SK-N-SH treated with all-trans-retinoic acid at 6 μM for 48 hours (cell line): ENCODE results near the gene PTH1R.

Experiments
- ARNTL ChIP-seq: fragments of 450-650 bp; formaldehyde crosslinking; IDR thresholded peaks from 2 replicates; pipeline ENCODE4 v1.5.0; 2020; ENCODE audit warnings: low read depth, mild to moderate bottlenecking, moderate library complexity, borderline replicate concordance
- GLIS3 ChIP-seq: fragments of 250-450 bp; sonication (Bioruptor Pico); IDR thresholded peaks from 2 replicates; pipeline ENCODE4 v1.5.0; 2020; ENCODE audit warnings: mild to moderate bottlenecking, moderate library complexity
- ISL1 ChIP-seq: fragments of 250-450 bp; sonication (Bioruptor Pico); IDR thresholded peaks from 2 replicates; pipeline ENCODE4 v2.1.2; 2022; ENCODE audit warnings: mild to moderate bottlenecking, moderate library complexity
- PPARA ChIP-seq: fragments of 250-450 bp; sonication (Bioruptor Pico); IDR thresholded peaks from 2 replicates; pipeline ENCODE4 v1.5.0; 2020; ENCODE audit warnings: mild to moderate bottlenecking, borderline replicate concordance
- RARB ChIP-seq: fragments of 250-450 bp; sonication (Bioruptor Pico); IDR thresholded peaks from 2 replicates; pipeline ENCODE4 v1.8.0; 2021; ENCODE audit warnings: mild to moderate bottlenecking, moderate library complexity
- ZFP3 ChIP-seq: fragments of 250-450 bp; sonication (Bioruptor Pico); IDR thresholded peaks from 2 replicates; pipeline ENCODE4 v1.5.0; 2020; ENCODE audit warnings: mild to moderate bottlenecking, moderate library complexity
- ZFP30 ChIP-seq: fragments of 450-650 bp; formaldehyde crosslinking; IDR thresholded peaks from 2 replicates; pipeline ENCODE4 v1.5.0; 2022; ENCODE audit warnings: mild to moderate bottlenecking, moderate library complexity
- ZNF565 ChIP-seq: fragments of 450-650 bp; formaldehyde crosslinking; conservative IDR thresholded peaks from 2 replicates; pipeline ENCODE4 v1.5.0; 2020; ENCODE audit warnings: low read depth, mild to moderate bottlenecking, moderate library complexity
- ZNF70 ChIP-seq: fragments of 450-650 bp; formaldehyde crosslinking; IDR thresholded peaks from 2 replicates; pipeline ENCODE4 v1.5.0; 2020; ENCODE audit warnings: mild to moderate bottlenecking, moderate library complexity
- ZNF8 ChIP-seq: fragments of 450-650 bp; formaldehyde crosslinking; IDR thresholded peaks from 2 replicates; pipeline ENCODE4 v1.5.0; 2020; ENCODE audit warnings: mild to moderate bottlenecking, moderate library complexity
- TF ChIP-seq, protein P1 (sequence below): fragments of 250-450 bp; sonication (Bioruptor Pico); IDR thresholded peaks from 2 replicates; pipeline ENCODE4 v1.8.0; 2021; ENCODE audit warnings: low read depth, mild to moderate bottlenecking, moderate library complexity, borderline replicate concordance
- TF ChIP-seq, protein P2 (sequence below): fragments of 250-450 bp; sonication (Bioruptor Pico); IDR thresholded peaks from 2 replicates; pipeline ENCODE4 v1.5.1; 2020; ENCODE audit warnings: low read depth, mild to moderate bottlenecking, moderate library complexity
- TF ChIP-seq, protein P3 (sequence below): fragments of 250-450 bp; sonication (Bioruptor Pico); IDR thresholded peaks from 2 replicates; pipeline ENCODE4 v1.8.0; 2020; ENCODE audit warnings: mild to moderate bottlenecking, moderate library complexity, borderline replicate concordance
- TF ChIP-seq, protein P4 (sequence below): fragments of 250-450 bp; sonication (Bioruptor Pico); IDR thresholded peaks from 2 replicates; pipeline ENCODE4 v1.5.1; 2021; ENCODE audit warnings: mild to moderate bottlenecking, moderate library complexity

DNA sequence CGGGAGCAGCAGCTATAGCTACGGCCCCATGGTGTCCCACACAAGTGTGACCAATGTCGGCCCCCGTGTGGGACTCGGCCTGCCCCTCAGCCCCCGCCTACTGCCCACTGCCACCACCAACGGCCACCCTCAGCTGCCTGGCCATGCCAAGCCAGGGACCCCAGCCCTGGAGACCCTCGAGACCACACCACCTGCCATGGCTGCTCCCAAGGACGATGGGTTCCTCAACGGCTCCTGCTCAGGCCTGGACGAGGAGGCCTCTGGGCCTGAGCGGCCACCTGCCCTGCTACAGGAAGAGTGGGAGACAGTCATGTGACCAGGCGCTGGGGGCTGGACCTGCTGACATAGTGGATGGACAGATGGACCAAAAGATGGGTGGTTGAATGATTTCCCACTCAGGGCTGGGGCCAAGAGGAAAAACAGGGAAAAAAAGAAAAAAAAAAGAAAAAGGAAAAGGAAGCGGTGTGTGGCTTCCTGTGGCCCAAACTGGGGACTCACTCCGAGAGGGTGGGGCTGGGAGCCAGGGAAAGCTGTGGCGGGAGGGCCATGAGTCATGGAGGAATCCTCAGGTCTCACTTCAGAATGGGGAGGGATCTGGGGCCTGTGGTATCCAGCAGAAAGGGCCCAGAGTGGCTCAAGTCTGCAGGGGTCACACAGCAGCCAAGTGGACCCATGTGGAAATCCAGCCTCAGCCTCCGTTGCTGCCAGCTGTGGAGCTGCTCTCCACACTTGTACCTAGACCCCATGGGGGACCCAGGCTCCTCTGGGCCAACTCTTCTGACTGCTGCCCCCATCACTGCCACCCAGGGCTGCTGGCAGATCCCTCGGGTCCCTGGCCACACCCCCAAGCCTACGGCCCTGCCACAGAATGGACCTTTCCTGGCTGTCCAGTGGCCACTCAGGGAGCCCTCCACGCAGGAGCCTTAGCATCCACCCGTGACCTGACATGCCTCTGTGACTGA is 26.1 kb downstream of the PTH1R start:
- TF ChIP-seq ARNTL (CRISPR knock-in tag) (no peak), ZNF8 (CRISPR knock-in tag) (no peak), ZFP3 (CRISPR knock-in tag) (no peak), RARB (no peak), ZNF70 (CRISPR knock-in tag) (no peak), PPARA (CRISPR knock-in tag) (no peak), ZNF565 (CRISPR knock-in tag) (no peak), ZFP30 (CRISPR knock-in tag) (no peak), GLIS3 (CRISPR knock-in tag) (no peak), ISL1 (no peak)
- TF ChIP-seq, protein P1, sequence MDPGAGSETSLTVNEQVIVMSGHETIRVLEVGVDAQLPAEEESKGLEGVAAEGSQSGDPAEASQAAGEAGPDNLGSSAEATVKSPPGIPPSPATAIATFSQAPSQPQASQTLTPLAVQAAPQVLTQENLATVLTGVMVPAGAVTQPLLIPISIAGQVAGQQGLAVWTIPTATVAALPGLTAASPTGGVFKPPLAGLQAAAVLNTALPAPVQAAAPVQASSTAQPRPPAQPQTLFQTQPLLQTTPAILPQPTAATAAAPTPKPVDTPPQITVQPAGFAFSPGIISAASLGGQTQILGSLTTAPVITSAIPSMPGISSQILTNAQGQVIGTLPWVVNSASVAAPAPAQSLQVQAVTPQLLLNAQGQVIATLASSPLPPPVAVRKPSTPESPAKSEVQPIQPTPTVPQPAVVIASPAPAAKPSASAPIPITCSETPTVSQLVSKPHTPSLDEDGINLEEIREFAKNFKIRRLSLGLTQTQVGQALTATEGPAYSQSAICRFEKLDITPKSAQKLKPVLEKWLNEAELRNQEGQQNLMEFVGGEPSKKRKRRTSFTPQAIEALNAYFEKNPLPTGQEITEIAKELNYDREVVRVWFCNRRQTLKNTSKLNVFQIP (CRISPR knock-in tag), result no peak
- TF ChIP-seq, protein P2, sequence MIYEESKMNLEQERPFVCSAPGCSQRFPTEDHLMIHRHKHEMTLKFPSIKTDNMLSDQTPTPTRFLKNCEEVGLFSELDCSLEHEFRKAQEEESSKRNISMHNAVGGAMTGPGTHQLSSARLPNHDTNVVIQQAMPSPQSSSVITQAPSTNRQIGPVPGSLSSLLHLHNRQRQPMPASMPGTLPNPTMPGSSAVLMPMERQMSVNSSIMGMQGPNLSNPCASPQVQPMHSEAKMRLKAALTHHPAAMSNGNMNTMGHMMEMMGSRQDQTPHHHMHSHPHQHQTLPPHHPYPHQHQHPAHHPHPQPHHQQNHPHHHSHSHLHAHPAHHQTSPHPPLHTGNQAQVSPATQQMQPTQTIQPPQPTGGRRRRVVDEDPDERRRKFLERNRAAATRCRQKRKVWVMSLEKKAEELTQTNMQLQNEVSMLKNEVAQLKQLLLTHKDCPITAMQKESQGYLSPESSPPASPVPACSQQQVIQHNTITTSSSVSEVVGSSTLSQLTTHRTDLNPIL, result no peak
- TF ChIP-seq, protein P3, sequence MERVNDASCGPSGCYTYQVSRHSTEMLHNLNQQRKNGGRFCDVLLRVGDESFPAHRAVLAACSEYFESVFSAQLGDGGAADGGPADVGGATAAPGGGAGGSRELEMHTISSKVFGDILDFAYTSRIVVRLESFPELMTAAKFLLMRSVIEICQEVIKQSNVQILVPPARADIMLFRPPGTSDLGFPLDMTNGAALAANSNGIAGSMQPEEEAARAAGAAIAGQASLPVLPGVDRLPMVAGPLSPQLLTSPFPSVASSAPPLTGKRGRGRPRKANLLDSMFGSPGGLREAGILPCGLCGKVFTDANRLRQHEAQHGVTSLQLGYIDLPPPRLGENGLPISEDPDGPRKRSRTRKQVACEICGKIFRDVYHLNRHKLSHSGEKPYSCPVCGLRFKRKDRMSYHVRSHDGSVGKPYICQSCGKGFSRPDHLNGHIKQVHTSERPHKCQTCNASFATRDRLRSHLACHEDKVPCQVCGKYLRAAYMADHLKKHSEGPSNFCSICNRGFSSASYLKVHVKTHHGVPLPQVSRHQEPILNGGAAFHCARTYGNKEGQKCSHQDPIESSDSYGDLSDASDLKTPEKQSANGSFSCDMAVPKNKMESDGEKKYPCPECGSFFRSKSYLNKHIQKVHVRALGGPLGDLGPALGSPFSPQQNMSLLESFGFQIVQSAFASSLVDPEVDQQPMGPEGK, result no peak
- TF ChIP-seq, protein P4, sequence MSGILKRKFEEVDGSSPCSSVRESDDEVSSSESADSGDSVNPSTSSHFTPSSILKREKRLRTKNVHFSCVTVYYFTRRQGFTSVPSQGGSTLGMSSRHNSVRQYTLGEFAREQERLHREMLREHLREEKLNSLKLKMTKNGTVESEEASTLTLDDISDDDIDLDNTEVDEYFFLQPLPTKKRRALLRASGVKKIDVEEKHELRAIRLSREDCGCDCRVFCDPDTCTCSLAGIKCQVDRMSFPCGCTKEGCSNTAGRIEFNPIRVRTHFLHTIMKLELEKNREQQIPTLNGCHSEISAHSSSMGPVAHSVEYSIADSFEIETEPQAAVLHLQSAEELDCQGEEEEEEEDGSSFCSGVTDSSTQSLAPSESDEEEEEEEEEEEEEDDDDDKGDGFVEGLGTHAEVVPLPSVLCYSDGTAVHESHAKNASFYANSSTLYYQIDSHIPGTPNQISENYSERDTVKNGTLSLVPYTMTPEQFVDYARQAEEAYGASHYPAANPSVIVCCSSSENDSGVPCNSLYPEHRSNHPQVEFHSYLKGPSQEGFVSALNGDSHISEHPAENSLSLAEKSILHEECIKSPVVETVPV, result no peak
